Measurements from ENCODE around the gene DNAJC12. TPM values are rescaled to one million over a fixed set of nuclear protein-coding genes. Genes with fewer than 3 reads are reported as not detected.

Gene DNAJC12
- polyA plus RNA-seq, 2 of the 4 experiments (the other 2 are of a cell fraction) = 19.1 to 80.0 TPM

DNA sequence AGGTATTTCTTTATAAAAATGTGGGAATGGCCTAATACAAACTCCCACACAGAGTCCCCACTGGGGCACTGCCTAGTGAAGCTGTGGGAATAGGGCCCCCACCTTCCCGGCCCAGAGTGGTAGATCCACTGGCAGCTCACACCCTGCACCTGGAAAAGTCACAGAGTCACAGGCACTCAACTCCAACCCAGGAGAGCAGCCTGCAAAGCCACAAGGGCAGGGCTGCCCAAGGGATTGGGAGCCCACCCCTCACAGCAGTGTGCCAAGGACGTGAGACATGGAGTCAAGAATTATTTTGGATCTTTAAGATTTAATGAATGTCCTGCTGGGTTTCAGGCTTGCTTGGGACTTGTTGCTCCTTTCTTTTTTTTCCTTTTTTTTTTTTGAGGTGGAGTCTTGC is 5.3 kb upstream of the DNAJC12 start:
- CTCF ChIA-PET = interaction anchor here (0.9 to 4.1 kb wide), 3 partner anchors 55 to 58 kb away, joined by 3 to 15 read pairs (median 3); no protein-coding TSS in a partner anchor
- Histone ChIP-seq H3K4me2 (no peak overlapping the region), H3K4me1 (peaks cover 2% of the 10 kb centered on the region; the same call in 1 of the 3 replicates), H3K27ac (no peak overlapping the region), H3K9me3 (no peaks in the 10 kb centered on the region), H3K4me3 (no peak overlapping the region)
- DNase-seq (ENCODE audit: low read depth in 1 of 2, low spot score in 1 of 2) = no peak
- POLR2A ChIA-PET = no interaction called here
- 97% methylated on average over 2 of the region's 2 CpGs for WGBS (ENCODE audit: missing lambda C conversion rate)
- ATAC-seq = no peak
- no peak for TF ChIP-seq CHD2 (IDR thresholded peaks at IDR 0.05; ENCODE audit: low read length, partially characterized antibody)
- no peak for TF ChIP-seq MYC (IDR thresholded peaks at IDR 0.05; ENCODE audit: borderline replicate concordance, low read length)
- TF ChIP-seq, protein P1, sequence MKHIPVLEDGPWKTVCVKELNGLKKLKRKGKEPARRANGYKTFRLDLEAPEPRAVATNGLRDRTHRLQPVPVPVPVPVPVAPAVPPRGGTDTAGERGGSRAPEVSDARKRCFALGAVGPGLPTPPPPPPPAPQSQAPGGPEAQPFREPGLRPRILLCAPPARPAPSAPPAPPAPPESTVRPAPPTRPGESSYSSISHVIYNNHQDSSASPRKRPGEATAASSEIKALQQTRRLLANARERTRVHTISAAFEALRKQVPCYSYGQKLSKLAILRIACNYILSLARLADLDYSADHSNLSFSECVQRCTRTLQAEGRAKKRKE (CRISPR knock-in tag; IDR thresholded peaks at IDR 0.05; ENCODE audit: low read depth) = no peak
- TF ChIP-seq NR3C1 (IDR thresholded peaks at IDR 0.05) = no peak
- TF ChIP-seq, protein P2, sequence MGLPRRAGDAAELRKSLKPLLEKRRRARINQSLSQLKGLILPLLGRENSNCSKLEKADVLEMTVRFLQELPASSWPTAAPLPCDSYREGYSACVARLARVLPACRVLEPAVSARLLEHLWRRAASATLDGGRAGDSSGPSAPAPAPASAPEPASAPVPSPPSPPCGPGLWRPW (IDR thresholded peaks at IDR 0.05) = no peak
- TF ChIP-seq, protein P3, sequence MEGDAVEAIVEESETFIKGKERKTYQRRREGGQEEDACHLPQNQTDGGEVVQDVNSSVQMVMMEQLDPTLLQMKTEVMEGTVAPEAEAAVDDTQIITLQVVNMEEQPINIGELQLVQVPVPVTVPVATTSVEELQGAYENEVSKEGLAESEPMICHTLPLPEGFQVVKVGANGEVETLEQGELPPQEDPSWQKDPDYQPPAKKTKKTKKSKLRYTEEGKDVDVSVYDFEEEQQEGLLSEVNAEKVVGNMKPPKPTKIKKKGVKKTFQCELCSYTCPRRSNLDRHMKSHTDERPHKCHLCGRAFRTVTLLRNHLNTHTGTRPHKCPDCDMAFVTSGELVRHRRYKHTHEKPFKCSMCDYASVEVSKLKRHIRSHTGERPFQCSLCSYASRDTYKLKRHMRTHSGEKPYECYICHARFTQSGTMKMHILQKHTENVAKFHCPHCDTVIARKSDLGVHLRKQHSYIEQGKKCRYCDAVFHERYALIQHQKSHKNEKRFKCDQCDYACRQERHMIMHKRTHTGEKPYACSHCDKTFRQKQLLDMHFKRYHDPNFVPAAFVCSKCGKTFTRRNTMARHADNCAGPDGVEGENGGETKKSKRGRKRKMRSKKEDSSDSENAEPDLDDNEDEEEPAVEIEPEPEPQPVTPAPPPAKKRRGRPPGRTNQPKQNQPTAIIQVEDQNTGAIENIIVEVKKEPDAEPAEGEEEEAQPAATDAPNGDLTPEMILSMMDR (IDR thresholded peaks at IDR 0.05) = no peak
- TF ChIP-seq HOXB13 (CRISPR knock-in tag; IDR thresholded peaks at IDR 0.05; ENCODE audit: low read depth) = no peak
- TF ChIP-seq CBX8 (IDR thresholded peaks at IDR 0.05) = no peak
- TF ChIP-seq ZFP36 (IDR thresholded peaks at IDR 0.05; ENCODE audit: borderline replicate concordance, partially characterized antibody) = no peak
- TF ChIP-seq NFE2L2 (conservative IDR thresholded peaks at IDR 0.05; ENCODE audit: low read length) = no peak
- no peak for TF ChIP-seq ZC3H11A (IDR thresholded peaks at IDR 0.05)
- TF ChIP-seq RAD21 (conservative IDR thresholded peaks at IDR 0.05 in 1 of 2, IDR thresholded peaks at IDR 0.05 in 1 of 2) = no peak
- no peak for TF ChIP-seq MAFK (IDR thresholded peaks at IDR 0.05; ENCODE audit: partially characterized antibody)
- TF ChIP-seq FOSB (CRISPR knock-in tag; IDR thresholded peaks at IDR 0.05) = no peak
- no peak for TF ChIP-seq RFX5 (IDR thresholded peaks at IDR 0.05)
- FAIRE-seq = no peak

DNA sequence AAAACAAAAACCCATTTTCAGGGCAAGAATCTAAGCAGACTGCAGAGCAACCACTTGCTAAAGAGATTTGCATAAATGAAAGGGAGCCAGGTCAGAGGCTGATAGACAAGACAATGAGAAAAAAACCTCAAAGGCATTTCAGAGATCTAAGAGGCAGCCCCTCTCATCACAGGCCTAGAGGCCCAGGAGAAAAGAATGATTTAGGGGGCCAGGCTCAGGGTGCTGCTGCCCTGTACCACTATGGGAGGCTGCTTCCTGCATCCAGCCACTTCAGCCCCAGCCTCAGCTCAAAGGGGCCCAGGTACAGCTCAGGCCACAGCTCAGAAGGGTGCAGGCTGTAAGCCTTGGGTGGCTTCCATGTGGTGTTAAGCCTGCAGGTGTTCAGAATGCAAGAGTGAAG is 3.7 kb upstream of the DNAJC12 start:
- DNase-seq (ENCODE audit: low read depth in 1 of 2, low spot score in 1 of 2) = no peak
- ChIA-PET POLR2A (no interaction called here), CTCF (interaction anchor here (1.8 kb wide), 1 partner anchor 14 kb away, joined by 6 read pairs; no protein-coding TSS in a partner anchor)
- no peak for FAIRE-seq
- peaks cover 4% of the 10 kb centered on the region; the same call in 1 of the 3 replicates for H3K4me1 ChIP-seq
- no peak overlapping the region for H3K4me2 ChIP-seq
- no peak for TF ChIP-seq CBX2 (IDR thresholded peaks at IDR 0.05; ENCODE audit: borderline replicate concordance, low read depth)
- no peak for TF ChIP-seq RAD21 (conservative IDR thresholded peaks at IDR 0.05 in 1 of 2, IDR thresholded peaks at IDR 0.05 in 1 of 2)
- no peak for TF ChIP-seq NR3C1 (IDR thresholded peaks at IDR 0.05)
- no peak for TF ChIP-seq ZFP36 (IDR thresholded peaks at IDR 0.05; ENCODE audit: borderline replicate concordance, partially characterized antibody)
- TF ChIP-seq ZC3H11A (IDR thresholded peaks at IDR 0.05) = no peak
- TF ChIP-seq GATA3 (IDR thresholded peaks at IDR 0.05; ENCODE audit: borderline replicate concordance) = no peak
- no peak for TF ChIP-seq EHF (CRISPR knock-in tag; IDR thresholded peaks at IDR 0.05)
- no peak for TF ChIP-seq MAZ (IDR thresholded peaks at IDR 0.05; ENCODE audit: borderline replicate concordance, low read depth, low read length)
- TF ChIP-seq HDAC2 (IDR thresholded peaks at IDR 0.05) = no peak
- TF ChIP-seq BHLHE40 (IDR thresholded peaks at IDR 0.05; ENCODE audit: low read depth, low read length) = no peak
- no peak for TF ChIP-seq CHD4 (IDR thresholded peaks at IDR 0.05; ENCODE audit: borderline replicate concordance)
- TF ChIP-seq CBX8 (IDR thresholded peaks at IDR 0.05) = no peak
- TF ChIP-seq RFX5 (IDR thresholded peaks at IDR 0.05) = no peak
- TF ChIP-seq, protein P1 (CRISPR knock-in tag; IDR thresholded peaks at IDR 0.05; ENCODE audit: low read depth) = no peak
- no peak for TF ChIP-seq RCOR1 (IDR thresholded peaks at IDR 0.05; ENCODE audit: low read depth, low read length)
- H3K4me3 ChIP-seq = no peak overlapping the region
- H3K27ac ChIP-seq = 0 out of 6 replicates have a peak overlapping the region, but pooled peaks of 1 of the 2 experiments have one; percentile 5
- ATAC-seq = no peak
- no peaks in the 10 kb centered on the region for H3K9me3 ChIP-seq

All from A549 (cell line).